ENCODE results near the gene WDR75.

GRCh38 chr2:189426886-189427285 is 14.4 kb upstream of the WDR75 start:
- TF ChIP-seq CEBPB (IDR thresholded peaks at IDR 0.05; ENCODE audit: low read depth) (no peak), CTCF (IDR thresholded peaks at IDR 0.05 in 2 of 3, conservative IDR thresholded peaks at IDR 0.05 in 1 of 3; ENCODE audit: borderline replicate concordance in 1 of 3, insufficient read depth in 1 of 3, low read depth in 2 of 3, low read length in 2 of 3) (no peak), EZH2 (IDR thresholded peaks at IDR 0.05) (no peak), POLR2A (IDR thresholded peaks at IDR 0.05; ENCODE audit: borderline replicate concordance, extremely low read depth, insufficient read depth, insufficient read length) (no peak), TCF7L2 (IDR thresholded peaks at IDR 0.05; ENCODE audit: borderline replicate concordance, extremely low read depth, insufficient read depth, insufficient read length) (no peak), SIN3A (IDR thresholded peaks at IDR 0.05; ENCODE audit: low read depth) (no peak), YY1 (IDR thresholded peaks at IDR 0.05; ENCODE audit: extremely low read depth, insufficient replicate concordance, low read depth, low read length) (no peak), ZBTB33 (IDR thresholded peaks at IDR 0.05; ENCODE audit: extremely low read depth, insufficient replicate concordance, low read length) (no peak), SP1 (IDR thresholded peaks at IDR 0.05; ENCODE audit: low read depth) (no peak), POLR2AphosphoS5 (IDR thresholded peaks at IDR 0.05; ENCODE audit: low read depth, low read length) (no peak)
- TF ChIP-seq, protein P1, sequence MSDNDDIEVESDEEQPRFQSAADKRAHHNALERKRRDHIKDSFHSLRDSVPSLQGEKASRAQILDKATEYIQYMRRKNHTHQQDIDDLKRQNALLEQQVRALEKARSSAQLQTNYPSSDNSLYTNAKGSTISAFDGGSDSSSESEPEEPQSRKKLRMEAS (IDR thresholded peaks at IDR 0.05) = no peak
